Hippocampal formation (tissue), 2 donors: ENCODE data around the gene GYG2.

Source experiments
- DNase-seq, 2 donors: peaks; one replicate each; lab custom pipeline; 2025; lab: John Stamatoyannopoulos, UW

GYG2 gene

GRCh38 chrX:2817036-2817435 is 11.7 kb upstream of the GYG2 start:
- no peak for DNase-seq

DNA sequence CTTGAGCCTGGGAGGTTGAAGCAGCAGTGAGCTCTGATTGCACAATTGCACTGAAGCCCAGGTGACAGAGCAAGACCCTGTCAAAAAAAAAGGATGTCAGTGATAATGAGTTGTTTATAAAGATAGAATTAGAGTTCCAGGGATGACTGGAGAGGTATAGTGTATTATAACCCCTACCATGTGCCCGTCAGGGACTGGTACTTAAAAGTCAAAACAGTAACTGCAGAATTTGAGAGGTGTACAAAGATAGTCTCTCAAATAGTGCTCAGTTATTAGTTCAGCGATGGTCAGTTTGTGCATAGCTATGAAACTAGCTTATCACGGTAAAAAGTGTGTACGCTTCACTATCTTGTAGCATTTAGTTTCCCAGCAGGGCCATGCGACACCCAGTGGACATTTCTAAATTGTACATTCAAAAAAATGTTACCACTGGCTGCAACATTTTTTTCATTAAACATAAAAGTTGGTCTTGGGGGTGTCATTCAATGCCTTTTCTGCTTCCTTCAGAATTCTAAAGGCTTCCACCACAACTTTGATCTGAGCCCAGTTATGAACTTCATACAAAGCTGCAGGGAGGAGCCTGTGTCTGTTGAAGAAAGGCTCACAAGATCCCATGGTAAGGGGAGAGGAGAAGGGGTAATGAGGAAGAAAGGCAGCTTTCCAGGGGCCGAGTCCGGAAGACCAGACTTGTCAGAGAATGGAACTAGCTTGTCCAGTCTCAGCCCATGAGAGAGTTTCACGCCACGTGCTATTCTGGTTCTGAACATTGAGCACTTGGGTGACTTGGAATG is 9.2 kb upstream of the GYG2 start:
- no peak for DNase-seq

- DNase-seq = no peak
Measured at GRCh38 chrX:2820136-2820771, 8.5 kb upstream of the GYG2 start.

DNA sequence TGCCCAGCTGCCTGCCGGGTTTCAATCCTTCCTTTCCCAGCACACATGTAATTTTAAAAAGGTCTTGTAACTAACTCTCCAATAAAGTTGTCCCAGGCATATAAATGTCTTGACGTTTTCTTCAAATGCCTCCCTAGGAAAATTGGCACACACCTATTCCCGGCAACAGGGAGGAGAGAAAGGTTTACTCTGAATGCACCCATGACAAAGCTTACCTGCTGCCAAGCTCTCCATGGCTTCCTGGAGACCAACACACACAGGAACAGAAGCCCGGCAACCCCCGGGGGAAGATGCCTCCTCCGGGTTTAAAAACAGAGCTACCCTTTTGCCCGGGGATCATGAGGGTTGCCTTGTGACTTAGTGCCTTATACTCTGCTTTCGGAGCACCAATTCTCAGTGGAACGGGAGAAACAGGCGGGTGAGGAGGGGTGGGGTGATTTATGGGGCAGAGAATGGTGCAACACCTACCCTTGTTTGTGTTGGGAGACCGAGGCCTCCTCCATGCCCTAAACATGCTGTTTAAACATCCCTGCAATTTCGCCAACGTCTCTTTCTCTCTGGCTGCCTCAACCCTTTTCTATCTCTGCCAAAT is 4.8 kb upstream of the GYG2 start:
- no peak for DNase-seq

DNA sequence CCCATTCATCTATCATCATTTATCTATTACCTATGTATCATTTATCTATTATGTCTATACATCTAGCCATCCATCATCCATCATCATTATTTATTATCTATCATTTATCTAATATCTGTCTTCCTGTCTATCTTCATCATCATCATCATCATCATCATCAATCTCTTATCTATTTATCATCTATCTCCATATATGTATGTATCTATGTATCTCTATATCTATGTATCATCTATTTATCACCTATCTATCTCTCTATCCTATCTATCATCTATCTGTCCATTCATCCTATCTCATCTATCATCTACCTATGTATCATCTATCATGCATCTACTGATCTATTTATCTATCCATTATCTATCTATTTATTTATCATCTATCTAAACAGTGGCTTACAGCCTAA is 3.8 kb upstream of the GYG2 start:
- no peak for DNase-seq

- DNase-seq = no peak
Measured at GRCh38 chrX:2828959-2829411, 255 bp downstream of the GYG2 start.

DNA sequence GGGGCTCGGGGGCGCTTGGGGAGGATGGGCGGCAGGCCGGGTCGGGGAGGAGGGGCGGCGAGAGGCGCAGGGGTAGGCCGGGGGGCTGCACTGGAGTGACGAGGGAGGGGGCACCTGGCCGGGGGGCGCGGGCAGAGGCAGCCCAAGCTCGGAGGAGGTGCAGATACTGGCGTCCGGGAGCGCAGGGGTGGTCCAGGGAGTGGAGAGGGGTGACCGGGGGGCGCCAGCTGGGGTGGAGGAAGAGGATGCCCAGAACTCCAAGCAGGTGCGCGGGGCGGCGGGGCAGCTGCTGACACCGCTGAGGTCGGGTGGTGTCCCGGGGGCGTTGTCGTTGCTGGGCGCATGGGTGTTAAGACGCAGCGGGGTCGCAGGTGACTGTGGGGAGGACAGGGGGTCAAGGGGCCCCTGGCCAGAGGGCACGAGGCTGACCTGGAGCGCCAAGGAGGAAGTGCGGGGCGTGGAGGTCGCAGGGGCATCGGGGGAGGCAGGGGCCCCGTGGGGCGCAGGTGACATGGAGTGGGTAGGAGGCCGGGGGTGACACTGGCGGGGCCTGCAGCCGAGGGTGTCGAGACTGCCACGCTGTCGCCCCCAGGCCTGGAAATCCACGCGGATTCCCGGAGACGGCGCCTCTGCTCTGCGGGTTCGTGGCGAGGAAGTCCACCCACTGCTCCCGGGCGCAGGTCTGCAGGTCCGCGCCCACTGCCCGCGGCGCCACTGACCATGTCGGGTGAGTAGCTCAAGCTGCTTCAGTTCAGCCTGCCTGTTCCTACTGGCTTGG is 928 bp downstream of the GYG2 start:
- no peak for DNase-seq

GRCh38 chrX:2831471-2832228 is 2.9 kb downstream of the GYG2 start:
- DNase-seq = no peak

DNA sequence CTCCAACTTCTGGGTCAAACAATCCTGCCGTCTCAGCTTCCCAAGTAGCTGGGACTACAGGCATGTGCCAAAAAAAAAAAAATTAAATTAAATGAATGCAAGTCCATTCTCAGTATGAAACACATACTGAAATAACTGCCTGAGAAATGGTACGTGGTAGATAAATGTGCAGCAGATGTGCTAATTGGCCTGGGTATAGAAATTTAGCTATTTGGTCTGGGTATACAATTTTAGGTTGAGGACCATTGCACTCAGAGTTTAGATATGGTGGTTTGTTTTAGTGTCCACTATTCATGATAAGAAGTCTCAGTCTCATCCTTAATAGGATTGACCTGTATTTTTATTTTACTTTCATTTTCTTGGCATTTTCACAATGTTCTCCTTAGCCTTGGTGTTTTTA is 9.2 kb downstream of the GYG2 start:
- no peak for DNase-seq

DNA sequence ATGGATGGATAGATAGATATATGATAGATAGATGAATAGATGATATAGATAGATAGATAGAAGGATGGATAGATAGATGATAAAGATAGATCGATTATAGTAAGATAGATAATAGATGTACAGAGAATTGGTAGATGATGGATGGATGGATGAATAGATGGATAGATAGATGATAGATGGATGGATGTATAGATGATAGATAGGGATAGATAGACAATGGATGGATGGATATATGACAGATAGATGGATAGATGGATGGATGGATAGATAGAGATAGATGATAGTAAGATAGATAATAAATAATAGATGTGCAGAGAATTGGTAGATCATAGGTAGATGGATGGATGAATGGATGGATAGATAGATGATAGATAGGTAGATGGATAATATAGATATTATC is 12.2 kb downstream of the GYG2 start:
- DNase-seq = no peak

DNA sequence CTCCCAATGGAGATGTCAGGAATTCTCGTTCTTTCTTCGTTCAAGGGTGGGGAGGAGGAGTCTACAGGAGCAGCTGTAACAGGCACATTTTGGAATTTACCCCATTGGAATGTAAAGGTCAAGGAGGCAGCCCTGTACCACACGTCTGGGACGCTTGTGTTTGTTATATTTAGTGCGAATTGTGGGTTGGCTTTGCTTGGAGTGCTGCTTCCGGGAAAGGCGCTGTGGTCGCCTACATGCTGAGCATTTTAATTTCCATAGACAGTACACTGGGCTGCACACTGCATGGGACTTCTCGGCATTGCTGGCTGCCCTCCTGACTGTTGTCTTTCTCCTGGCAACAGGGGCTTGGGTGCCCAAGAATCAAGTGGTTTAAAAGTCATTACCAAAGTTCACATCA is 12.8 kb downstream of the GYG2 start:
- no peak for DNase-seq

GRCh38 chrX:2846992-2847391 is 18.3 kb downstream of the GYG2 start:
- no peak for DNase-seq

GRCh38 chrX:2848871-2849301 is 20.2 kb downstream of the GYG2 start:
- DNase-seq = no peak

DNA sequence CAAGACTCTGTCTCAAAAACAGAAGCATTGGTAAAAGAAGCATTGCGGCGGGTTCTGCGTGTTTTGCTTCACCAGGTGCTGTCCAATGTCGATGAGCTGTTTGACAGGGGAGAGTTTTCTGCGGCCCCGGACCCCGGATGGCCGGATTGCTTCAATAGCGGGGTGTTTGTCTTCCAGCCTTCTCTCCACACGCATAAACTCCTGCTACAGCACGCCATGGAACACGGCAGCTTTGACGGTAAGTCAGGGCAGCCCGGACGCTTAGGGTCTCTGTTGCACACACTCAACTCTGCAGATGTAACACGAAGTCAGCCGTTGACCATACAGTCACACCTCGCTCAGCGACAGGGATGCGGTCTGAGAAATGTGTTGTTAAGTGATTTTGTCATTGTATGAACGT is 26.2 kb downstream of the GYG2 start:
- no peak for DNase-seq

- no peak for DNase-seq
Measured at GRCh38 chrX:2855761-2856160, 27.0 kb downstream of the GYG2 start.

DNA sequence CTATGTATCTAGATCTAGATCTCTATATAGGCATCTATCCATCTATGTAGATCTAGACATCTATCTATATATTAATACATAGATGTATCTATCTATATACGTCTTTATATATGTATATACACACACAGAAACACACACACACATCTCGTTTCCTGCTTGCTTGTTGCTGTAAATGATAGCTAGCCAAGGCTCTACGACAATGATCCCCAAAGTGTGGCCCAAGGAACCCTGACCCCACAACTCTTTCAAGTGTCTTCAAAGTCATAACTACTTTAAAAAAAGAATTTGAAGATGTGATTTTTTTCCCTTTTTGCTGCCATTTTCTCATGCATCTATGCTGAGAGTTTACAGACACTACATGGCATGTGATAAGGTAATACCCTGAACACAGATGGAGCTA is 28.8 kb downstream of the GYG2 start:
- no peak for DNase-seq

- DNase-seq = no peak
Measured at GRCh38 chrX:2859197-2859797, 30.6 kb downstream of the GYG2 start.

DNA sequence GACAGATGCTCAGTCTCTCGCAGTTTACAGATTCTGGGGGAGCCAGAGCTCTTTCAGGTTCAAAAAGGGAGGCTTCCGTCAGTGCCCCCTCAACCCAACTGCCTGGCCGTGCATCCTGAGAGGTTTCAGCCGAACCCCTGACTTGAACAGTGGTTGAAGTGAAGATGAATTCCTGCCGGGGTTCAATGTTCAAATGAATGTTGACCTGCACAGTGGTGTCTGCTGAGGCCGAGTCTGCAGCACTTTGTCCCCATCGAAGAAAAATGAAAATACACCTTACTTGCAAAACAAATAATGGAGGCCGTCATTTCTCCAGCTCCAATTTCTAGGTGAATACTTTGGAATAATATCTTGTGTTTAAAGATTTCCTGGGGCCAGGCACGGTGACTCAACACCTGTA is 33.7 kb downstream of the GYG2 start:
- no peak for DNase-seq

- no peak for DNase-seq
Measured at GRCh38 chrX:2863646-2864045, 34.9 kb downstream of the GYG2 start.

DNA sequence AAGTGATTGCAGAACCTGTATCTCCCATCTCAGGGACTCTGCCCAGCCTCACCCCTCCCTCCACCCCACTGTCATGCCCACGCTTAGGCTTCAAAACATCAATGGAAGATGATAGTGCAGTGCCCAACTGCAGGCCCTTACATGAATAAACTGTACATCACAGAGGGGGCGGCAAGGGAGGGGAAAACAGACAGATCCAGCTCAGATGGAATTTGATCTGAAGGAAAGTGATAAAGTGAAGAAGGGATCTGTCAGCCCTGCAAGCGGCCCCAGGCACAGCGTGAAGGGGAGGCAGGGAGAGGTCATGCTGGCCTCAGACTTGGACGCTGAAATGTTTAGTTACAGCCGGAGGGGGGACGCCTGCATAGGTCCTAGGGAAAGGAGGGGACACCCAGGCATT is 38.5 kb downstream of the GYG2 start:
- DNase-seq = no peak

GRCh38 chrX:2870650-2871049 is 41.9 kb downstream of the GYG2 start:
- DNase-seq = no peak
